ENCODE results near the gene ITPRIPL1.

GRCh38 chr2:96354492-96354891 lies 29.4 kb downstream of the ITPRIPL1 start:
- TF ChIP-seq ZNF274 (IDR thresholded peaks at IDR 0.05; ENCODE audit: low read depth, low read length) = no peak
- TF ChIP-seq SUZ12 (IDR thresholded peaks at IDR 0.05; ENCODE audit: extremely low read depth, insufficient read depth, insufficient read length) = no peak

Data from NT2/D1 (cell line).